Measurements from ENCODE around the gene B9D1. TPM values are rescaled to one million over a fixed set of nuclear protein-coding genes. Genes with fewer than 3 reads are reported as not detected.
A peak's percentile ranks its signal among the peaks of the same experiment; 100 is the strongest.

B9D1 gene
- total and polyA plus RNA-seq, 2 of the 13 experiments (the other 11 are each of a cell fraction or from before 2014, with no cell fraction given), result 27.7 to 31.1 TPM

GRCh38 chr17:19338031-19338990 is 24.2 kb downstream of the B9D1 start (continued):
- TF ChIP-seq RNF219 (CRISPR knock-in tag; IDR thresholded peaks at IDR 0.05) (no peak), ZHX1 (CRISPR knock-in tag; IDR thresholded peaks at IDR 0.05; ENCODE audit: low read depth) (peak; percentile 47; the same call in 1 of the 2 replicates), ZNF777 (CRISPR knock-in tag; IDR thresholded peaks at IDR 0.05) (peak; percentile 56), ZNF780A (CRISPR knock-in tag; IDR thresholded peaks at IDR 0.05) (no peak), HNF1A (IDR thresholded peaks at IDR 0.05; ENCODE audit: low read depth) (no peak; the same call in 1 of the 2 replicates), HNF1A (CRISPR knock-in tag; IDR thresholded peaks at IDR 0.05; ENCODE audit: borderline replicate concordance) (0 out of 2 replicates have a peak, but pooled peaks have one; percentile 10), ZNF691 (CRISPR knock-in tag; IDR thresholded peaks at IDR 0.05; ENCODE audit: borderline replicate concordance, low read depth) (peak; percentile 54; the same call in 1 of the 2 replicates), ZNF510 (CRISPR knock-in tag; IDR thresholded peaks at IDR 0.05; ENCODE audit: low read depth) (no peak), TRIM24 (CRISPR knock-in tag; IDR thresholded peaks at IDR 0.05) (no peak), NFATC3 (CRISPR knock-in tag; IDR thresholded peaks at IDR 0.05) (no peak), ZBTB10 (CRISPR knock-in tag; IDR thresholded peaks at IDR 0.05; ENCODE audit: borderline replicate concordance) (0 out of 2 replicates have a peak, but pooled peaks have one; percentile 44), CBFB (CRISPR knock-in tag; IDR thresholded peaks at IDR 0.05) (no peak; the same call in 1 of the 2 replicates), ZFP36L1 (CRISPR knock-in tag; IDR thresholded peaks at IDR 0.05) (no peak), ZSCAN31 (CRISPR knock-in tag; IDR thresholded peaks at IDR 0.05; ENCODE audit: low read depth) (no peak)
